Inflammatory macrophage (primary cell): ENCODE measurements around the gene FREM2.

Experiments used
- DNase-seq, 2 donors: peaks; one replicate each; pipeline ENCODE4 v3.0.0-alpha.2; 2020 to 2022

Gene FREM2

DNA sequence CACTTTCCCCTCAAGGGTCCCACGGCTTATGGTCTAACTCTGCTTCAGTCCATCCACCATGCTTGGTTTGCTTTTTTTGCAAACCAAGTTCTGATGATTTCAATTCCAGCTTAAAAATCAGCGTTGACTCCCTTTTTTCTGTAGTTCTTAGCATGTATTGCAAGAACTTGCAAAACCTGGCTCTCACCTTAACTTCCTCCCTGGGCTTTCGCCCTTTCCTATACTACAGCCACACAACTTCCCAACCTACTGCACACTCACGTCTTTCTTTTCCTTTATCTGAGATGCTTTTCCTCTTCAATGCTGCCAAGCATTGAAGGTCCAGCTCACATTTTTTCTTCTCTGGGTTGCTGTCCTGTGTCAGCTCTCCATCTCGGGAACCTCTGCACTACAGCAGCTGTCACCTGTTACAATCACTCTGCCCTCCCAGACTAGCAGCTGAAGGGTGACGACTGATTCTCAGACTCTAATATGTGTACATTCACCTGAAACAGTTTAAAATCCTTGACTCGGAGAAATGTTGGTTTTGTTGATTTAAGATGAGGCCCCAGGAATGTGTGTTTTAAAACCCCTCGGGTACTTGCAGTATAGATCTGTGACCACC, 143.7 kb downstream of the FREM2 start:
- DNase-seq = no peak

- DNase-seq = no peak
Measured at GRCh38 chr13:38844581-38844980, 157.7 kb downstream of the FREM2 start.

DNA sequence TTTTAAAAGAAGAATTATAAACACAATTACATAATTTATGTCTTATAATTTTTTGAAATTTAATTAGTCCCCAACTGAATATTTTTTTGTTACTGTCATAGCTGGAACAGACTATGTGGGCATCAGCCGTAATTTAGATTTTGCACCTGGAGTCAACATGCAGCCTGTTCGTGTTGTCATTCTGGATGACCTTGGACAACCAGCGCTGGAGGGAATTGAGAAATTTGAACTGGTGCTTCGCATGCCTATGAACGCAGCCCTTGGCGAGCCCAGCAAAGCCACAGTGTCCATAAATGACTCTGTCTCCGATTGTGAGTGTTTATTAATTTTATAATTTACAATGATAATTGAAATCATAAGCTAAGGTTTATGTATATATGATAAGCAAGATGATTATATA, 161.5 kb downstream of the FREM2 start:
- DNase-seq = no peak

GRCh38 chr13:38849315-38849714, 162.4 kb downstream of the FREM2 start:
- no peak for DNase-seq

GRCh38 chr13:38850868-38851626, 164.2 kb downstream of the FREM2 start:
- no peak for DNase-seq

- no peak for DNase-seq
Measured at GRCh38 chr13:38854226-38854625, 167.3 kb downstream of the FREM2 start.

GRCh38 chr13:38856065-38856464, 169.2 kb downstream of the FREM2 start:
- DNase-seq = no peak

- no peak for DNase-seq
Measured at GRCh38 chr13:38862443-38862842, 175.6 kb downstream of the FREM2 start.

DNA sequence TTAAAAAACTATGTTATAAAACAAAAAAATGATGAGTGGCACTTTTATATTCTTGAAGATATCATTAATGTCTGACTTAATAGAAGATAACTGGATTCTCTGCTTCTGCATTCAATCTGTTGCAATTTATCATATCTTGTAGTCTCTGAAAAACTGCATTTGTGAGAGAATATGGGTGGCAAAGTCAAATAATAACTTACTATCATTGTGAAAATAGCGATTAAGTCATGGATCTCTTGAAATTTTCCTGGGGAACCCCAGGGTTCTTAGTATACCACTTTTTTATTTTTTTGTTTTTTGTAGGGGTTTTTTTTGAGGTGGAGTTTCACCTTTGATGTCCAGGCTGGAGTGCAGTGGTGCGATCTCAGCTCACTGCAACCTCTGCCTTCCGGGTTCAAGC, 176.7 kb downstream of the FREM2 start:
- DNase-seq = no peak

DNA sequence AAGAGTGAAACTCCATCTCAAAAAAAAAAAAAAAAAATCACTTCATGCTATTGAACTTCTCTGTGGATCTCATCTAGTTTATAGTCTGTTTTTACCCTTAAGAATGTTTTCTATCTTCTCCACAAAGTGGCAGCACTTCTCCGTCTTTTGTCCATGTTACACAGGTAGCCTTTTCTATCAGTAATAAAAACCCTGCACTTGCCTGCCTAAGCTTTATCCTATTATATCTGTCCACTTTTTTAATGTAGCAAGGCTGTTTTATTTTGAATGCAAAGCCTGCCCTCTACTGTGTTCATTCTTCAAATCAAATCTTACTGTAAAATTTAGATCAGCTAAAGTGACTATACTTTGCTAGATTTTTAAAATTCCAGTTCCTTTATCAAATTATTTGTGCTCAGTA, 179.8 kb downstream of the FREM2 start:
- no peak for DNase-seq

DNA sequence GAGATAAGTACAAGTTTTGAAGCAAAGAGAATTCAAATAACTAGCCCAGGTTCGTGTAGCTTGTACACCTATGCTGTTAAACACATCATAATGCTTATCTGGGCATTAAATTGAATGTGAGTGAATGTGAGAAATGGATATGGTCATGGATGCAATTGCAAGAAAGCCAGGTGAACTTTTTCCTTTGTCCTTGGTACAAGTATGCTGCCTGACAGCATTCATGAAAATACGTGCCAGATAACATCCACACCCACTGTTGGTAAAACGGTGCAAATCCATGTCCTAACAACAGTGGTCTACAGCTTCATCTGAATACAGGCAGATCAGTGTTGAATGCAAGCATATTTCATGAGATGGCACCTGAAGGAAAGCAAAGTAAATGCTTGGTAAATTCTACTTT, 181.5 kb downstream of the FREM2 start:
- DNase-seq = no peak

GRCh38 chr13:38868870-38869269, 182.0 kb downstream of the FREM2 start:
- DNase-seq = no peak

DNA sequence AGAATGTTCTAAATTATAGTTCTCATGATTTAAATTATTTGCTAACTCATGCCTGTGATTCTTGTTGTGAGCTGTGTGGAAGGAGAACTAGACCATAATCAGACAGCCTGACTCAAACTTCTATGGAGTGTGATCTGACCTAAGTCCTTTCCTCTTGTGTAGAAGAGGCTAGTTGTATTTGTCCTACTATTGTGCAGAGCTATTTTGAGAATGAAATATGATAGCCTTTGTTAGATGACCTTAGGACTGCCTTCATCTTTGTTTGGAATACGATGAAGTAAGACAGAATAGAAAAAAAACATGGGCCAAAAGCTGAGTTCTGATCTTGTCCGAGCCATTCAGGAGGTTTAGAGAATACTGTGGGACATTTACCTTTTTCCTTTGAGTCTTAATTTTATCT, 184.4 kb downstream of the FREM2 start:
- DNase-seq = no peak

DNA sequence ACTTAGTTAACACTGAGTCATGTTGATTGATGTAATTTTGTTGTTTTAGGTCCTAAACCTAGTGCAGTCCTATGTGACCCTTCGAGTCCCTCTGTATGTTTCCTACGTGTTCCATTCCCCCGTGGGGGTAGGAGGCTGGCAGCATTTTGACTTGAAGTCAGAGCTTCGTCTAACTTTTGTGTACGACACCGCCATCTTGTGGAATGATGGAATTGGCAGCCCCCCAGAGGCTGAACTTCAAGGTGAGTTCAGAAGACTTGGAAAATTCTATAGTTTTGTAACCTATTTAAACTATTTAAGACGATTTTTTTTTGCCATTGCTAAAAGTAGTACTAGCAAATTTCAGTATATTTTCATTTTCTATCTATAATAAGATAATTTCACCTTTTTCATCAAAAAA, 185.8 kb downstream of the FREM2 start:
- peak; percentile 3 to 14 for DNase-seq

DNA sequence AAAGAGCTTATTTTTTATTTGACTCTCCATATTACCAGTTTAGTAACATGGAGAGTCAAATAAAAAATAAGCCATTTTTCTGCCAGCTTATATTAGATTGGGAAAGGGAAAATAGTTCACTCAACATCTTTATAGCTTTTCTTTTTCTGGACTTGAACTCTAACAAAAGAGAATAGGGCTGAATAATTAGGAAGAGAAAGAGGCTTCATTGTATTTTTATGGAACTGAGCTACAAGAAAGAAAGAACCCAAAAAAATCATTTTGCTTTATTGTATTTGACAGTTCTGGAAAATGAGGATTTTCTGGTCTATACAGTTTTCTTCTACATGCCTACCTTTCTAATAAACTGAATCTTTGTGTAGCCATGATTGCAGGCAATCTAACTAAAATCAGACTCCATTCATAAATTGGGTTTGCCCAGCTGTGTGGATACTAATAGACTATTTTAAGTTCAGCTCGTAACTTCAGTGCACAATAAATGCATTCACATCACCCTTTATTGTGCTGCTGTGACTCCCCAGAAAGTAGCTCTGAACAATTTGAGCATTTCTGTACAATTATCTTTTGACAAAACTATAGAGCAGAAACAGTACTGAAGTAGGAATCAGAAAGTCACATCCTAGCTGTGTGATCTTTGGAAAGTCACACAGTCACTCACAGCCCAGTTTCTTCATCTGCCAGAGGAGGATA, 188.5 kb downstream of the FREM2 start:
- DNase-seq = no peak

GRCh38 chr13:38879278-38879677, 192.4 kb downstream of the FREM2 start:
- DNase-seq = no peak

GRCh38 chr13:38879786-38880185, 192.9 kb downstream of the FREM2 start:
- DNase-seq = no peak

GRCh38 chr13:38880397-38880796, 193.5 kb downstream of the FREM2 start:
- DNase-seq = no peak

- DNase-seq = no peak
Measured at GRCh38 chr13:38883783-38884182, 196.9 kb downstream of the FREM2 start.

DNA sequence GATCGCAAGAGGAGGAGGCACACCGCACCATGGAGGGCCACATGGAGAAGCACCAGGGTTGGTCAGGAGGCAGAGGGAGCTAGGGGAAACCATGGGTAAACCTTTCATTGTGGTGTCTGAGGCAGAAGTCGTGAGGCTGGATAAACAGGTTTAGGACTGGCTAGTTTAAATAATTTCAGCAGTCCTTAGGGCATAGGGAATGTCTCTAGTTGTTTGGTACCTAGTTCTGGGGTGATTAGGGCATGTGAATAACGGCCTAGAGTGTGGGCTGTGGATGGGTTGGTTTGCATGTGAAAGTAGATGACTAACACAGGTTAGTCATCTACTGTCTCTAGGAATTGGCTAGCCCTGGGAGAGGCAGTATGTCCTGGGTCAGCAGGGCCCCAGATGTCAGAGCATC, 201.4 kb downstream of the FREM2 start:
- no peak for DNase-seq

GRCh38 chr13:38895075-38895474, 208.2 kb downstream of the FREM2 start:
- DNase-seq = no peak

DNA sequence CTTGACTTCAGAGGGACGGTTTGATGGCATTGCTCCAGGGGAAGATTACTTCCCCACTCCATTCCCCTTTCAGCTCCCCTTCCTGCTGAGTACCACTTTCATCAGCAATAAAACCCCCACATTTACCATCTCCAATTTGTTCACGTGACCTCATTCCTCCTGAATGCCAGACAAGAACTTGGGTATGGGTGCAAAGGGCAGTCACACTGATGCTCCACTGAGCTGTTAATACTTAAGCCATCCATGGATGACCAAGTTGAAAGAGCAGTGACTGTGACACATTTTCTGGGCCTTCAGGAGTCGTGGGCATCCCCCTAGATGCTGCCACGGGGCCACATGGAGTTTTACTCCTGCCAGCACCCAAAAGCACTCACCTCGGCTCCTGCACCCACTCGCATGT, 210.6 kb downstream of the FREM2 start:
- no peak for DNase-seq

DNA sequence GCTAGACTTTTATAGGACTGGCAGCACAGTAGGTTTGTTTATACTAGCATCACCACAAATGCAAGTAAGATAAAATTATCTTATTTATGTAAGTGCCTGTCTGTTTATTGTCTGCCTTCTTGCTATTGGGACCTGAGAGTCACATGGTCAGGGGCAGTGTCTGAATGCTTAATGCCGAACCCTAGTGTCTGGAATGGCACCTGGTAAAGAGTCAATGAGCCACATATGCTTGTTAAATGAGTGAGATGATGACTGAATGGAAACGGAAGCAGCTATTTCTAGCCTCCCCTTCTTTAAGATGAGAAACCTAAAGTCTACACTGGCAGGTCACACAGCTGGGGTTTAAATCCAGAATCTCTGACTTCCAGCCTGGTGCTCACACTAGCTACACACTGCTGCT, 211.6 kb downstream of the FREM2 start:
- no peak for DNase-seq

- DNase-seq = no peak
Measured at GRCh38 chr13:38899571-38899970, 212.7 kb downstream of the FREM2 start.
